ACC112 (cell line): ENCODE results near the gene CHI3L1.

Experiments used
- H2AFZ ChIP-seq: fragments of 200-600 bp; sonication (generic); one replicate; pipeline ENCODE4 v1.6.0; 2017; ENCODE audit warnings: antibody characterized with exemption, low read length; ENCODE audit not compliant: unreplicated experiment
- H3K27ac ChIP-seq: fragments of 200-600 bp; sonication (generic); 2 replicates; pipeline ENCODE4 v1.5.1; 2014; ENCODE audit warnings: low read depth, mild to moderate bottlenecking, antibody characterized with exemption, low read length, moderate library complexity
- H3K27me3 ChIP-seq: fragments of 200-600 bp; sonication (generic); 2 replicates; pipeline ENCODE4 v1.6.1; 2014; ENCODE audit warnings: mild to moderate bottlenecking, antibody characterized with exemption, low read length, moderate library complexity, mixed read lengths; ENCODE audit not compliant: insufficient read depth
- H3K36me3 ChIP-seq: fragments of 200-600 bp; sonication (generic); 2 replicates; pipeline ENCODE4 v1.6.1; 2016; ENCODE audit warnings: mild to moderate bottlenecking, antibody characterized with exemption, low read length, moderate library complexity, mixed read lengths; ENCODE audit not compliant: insufficient read depth
- H3K4me1 ChIP-seq: fragments of 200-600 bp; sonication (generic); one replicate; pipeline ENCODE4 v1.6.1; 2016; ENCODE audit warnings: low read length, mixed read lengths; ENCODE audit not compliant: insufficient read depth, unreplicated experiment, control insufficient read depth
- H3K4me3 ChIP-seq: fragments of 200-600 bp; sonication (generic); 2 replicates; pipeline ENCODE4 v1.5.1; 2014; ENCODE audit warnings: mild to moderate bottlenecking, low read depth, low read length
- H3K79me2 ChIP-seq: fragments of 200-600 bp; sonication (generic); one replicate; pipeline ENCODE4 v1.6.0; 2016; ENCODE audit warnings: low read length; ENCODE audit not compliant: control insufficient read depth, unreplicated experiment, insufficient read depth

The CHI3L1 gene

DNA sequence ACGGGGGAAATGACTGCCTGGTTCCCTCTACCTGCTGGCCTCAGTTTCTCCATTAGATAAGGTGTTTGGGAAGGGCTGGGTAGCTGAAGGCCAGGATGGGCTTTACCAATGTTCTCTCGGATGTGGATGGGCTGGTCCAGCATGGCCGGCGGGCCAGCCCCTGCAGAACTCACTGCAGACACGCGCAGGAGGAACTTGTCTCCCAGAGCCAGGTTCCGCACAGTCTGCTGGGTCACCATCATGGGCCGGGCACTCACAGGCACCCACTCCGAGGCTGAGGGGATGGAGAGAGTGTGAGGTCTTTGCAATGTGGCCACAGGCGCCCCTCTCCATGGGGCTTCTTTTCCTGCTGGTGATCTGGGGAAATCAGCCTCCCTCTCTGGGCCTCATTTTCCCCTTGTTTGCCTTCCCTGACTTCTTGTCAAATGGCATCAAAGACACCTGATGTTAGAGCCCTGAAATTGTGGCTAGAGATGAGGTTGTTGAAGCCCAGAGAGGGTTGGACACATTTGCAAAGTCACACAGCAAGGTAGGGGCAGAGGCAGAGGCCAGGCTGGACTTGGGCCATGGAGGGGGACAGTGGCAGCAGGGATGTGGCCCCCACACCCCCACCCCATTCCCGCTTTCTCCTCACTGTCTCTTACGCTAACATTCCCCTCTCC is 12.0 kb downstream of the CHI3L1 start:
- Histone ChIP-seq H3K4me1 (peaks cover 36% of the 10 kb centered on the region), H3K79me2 (no peaks in the 10 kb centered on the region), H3K27me3 (no peaks in the 10 kb centered on the region), H2AFZ (no peak overlapping the region), H3K27ac (no peak overlapping the region), H3K4me3 (no peak overlapping the region), H3K36me3 (no peaks in the 10 kb centered on the region)

DNA sequence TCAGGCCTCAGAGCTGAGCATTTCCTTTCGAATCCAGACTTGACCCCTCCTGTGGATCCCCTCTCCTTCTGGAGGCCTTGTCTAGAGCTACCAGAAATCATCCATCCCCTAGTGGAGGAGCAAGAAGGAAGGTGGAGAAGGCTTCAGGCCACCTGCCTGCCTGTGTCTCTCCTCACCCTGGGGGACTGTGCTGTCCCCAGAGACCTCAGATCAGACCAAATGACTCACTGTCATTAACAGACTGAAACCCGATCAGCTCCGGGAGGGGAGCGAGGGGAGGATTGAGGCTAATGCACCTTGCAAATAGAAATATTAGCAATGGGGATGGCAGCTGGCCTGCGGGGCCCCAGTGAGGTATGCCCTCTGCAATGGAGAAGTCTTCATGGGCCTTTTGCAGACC is 12.9 kb downstream of the CHI3L1 start:
- peaks cover 32% of the 10 kb centered on the region for H3K4me1 ChIP-seq
- H3K79me2 ChIP-seq, result no peaks in the 10 kb centered on the region
- H3K27me3 ChIP-seq, result no peaks in the 10 kb centered on the region
- H3K27ac ChIP-seq, result no peak overlapping the region
- no peak overlapping the region for H2AFZ ChIP-seq
- H3K4me3 ChIP-seq, result no peak overlapping the region
- H3K36me3 ChIP-seq, result no peaks in the 10 kb centered on the region

DNA sequence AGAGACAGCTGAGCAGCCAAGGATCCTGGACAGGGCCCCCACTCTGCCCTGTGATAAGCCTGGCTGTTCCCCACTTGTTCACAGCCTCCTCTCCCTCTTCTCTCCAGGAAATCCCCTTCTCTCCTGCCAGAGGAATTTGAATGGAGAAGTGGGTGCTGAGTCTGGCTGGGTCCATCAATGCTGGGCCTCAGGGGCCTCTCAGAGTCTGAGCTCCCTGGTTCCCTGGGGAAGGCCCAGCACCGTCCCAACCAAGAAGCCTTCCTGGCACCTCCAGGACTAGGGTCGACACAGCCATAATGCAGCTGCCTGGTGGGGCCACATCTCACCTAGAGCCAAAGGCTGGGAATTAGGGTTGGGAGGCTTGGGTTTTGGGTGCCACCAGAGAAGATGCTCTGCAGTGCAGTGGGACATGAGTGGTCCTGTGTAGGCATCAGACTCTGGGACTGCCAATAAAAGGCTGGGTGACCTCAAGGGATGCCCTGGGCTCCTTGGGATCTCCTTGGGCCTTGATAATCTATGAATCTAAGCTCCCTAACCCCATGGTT is 13.4 kb downstream of the CHI3L1 start:
- Histone ChIP-seq H3K36me3 (no peaks in the 10 kb centered on the region), H3K27me3 (no peaks in the 10 kb centered on the region), H3K79me2 (no peaks in the 10 kb centered on the region), H3K4me3 (no peak overlapping the region), H3K27ac (no peak overlapping the region), H2AFZ (no peak overlapping the region), H3K4me1 (peaks cover 28% of the 10 kb centered on the region)

DNA sequence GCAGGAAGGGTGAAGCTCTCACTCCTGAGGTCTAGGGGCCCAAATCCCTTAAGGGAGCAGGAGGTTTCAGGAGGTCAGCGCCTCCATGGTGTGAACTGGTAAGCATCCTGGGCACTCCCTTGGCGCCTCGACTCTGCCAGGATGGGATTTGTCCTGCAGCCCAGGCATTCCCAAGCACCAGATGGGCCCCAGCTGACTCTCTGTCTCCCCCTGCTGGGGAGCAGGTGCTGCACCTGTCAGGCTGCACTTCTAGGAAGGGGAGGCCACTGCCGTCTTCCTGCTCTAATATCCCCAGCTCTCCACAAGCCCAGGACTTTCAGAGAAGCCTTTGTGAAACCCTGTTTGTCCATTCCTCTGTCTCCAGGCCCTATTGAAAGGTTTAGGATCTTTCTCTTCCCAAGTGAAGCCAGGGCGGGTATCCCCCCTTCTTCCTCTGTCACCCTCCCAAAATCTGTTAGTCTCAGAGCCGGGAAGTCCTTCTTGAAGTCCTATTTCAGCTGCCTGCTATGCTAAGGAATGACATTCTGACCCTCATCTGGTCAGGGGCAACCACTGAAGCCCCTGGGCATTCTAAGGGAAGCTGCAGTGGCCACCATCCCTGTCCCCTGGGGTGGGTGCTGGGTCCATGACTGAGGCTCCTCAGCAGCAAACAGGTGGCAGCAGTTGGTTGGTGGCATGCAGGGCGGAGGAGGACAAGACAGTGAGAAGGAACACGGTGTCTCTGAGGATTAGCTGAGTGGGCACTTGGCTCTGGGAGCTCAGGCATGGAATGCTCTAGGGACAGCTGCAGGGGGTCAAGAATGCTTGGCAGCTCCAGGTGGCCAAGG is 14.1 kb downstream of the CHI3L1 start:
- no peak overlapping the region for H3K27ac ChIP-seq
- no peak overlapping the region for H3K4me3 ChIP-seq
- H2AFZ ChIP-seq, result no peak overlapping the region
- H3K27me3 ChIP-seq, result no peaks in the 10 kb centered on the region
- H3K36me3 ChIP-seq, result no peaks in the 10 kb centered on the region
- H3K79me2 ChIP-seq, result no peaks in the 10 kb centered on the region
- peaks cover 21% of the 10 kb centered on the region for H3K4me1 ChIP-seq

DNA sequence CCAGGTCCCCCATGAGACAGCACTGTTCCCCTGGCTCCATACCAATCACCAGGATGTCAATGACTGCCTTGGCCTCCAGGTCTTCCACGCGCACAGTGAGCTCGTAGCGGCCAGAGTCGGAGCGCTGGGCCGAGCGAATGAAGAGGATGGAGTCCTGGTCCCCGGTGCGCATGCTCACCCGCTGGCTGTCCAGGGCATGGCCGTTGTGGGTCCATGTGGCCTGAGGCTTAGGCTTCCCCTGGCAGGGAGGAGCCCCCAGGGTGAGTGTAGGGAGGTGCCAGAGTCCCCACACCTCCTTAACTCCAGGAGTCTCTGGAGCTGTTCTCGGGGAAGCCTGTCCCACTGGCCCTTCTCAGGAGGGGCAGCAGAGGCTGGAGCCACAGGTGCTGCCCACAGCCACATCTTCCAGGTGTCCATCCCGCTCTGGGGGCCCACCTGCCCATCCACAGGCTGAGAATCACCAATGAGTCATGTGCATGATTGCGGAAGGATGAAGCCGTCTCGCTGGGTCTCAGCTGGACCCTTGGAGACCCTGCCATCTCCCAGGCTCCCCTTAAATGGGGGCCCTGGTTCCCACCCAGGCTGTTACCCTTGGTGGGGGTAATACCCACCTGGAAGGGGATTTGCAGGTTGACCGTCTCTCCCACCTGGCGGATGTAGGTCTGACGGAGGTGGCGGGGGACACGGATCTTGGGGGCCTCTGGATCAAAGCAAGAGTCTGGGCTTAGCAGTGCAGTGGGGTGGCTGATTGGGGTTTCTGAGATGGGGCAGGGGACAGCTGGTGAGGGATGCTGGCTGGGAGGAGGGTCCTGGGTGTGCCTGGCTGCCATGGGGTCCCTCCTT is 14.9 kb downstream of the CHI3L1 start:
- Histone ChIP-seq H3K27ac (no peak overlapping the region), H2AFZ (no peak overlapping the region), H3K36me3 (no peaks in the 10 kb centered on the region), H3K4me1 (peaks cover 17% of the 10 kb centered on the region), H3K4me3 (no peak overlapping the region), H3K79me2 (no peaks in the 10 kb centered on the region), H3K27me3 (no peaks in the 10 kb centered on the region)

DNA sequence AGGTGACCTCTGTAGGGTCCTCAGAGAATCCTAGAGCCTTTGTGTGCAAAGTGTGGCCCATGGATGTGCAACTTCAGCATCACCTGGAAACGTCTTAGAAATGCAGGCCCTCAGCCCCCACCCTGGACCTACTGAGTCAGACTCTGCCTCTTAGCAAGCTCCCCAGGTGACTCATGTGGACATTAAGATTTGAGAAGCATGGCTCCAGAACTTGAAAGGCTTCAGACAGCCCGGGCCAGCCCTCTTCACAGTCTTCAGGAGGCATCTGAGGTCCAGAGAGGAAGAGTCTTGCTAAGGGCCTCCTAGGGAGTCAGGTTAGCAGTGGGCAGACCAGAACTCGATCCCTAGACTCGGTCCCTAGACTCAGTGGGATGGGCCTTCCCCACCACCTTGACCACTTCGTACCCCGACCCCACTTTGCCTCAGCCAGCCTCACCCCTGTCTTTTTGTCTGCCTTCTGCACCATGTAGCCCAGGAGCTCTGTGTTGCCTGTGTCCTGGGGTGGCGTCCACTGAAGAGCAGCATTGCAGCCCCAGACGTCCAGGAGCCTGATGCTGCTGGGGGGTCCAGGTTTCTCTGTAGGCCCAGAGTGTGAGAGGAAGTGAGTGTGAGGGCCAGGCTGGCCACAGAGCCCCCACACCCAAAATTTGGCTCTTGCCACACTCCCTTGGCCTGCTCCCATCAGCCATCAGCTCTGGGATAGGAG is 15.7 kb downstream of the CHI3L1 start:
- Histone ChIP-seq H3K4me3 (no peak overlapping the region), H3K36me3 (no peaks in the 10 kb centered on the region), H3K27ac (no peak overlapping the region), H2AFZ (no peak overlapping the region), H3K27me3 (no peaks in the 10 kb centered on the region), H3K79me2 (no peaks in the 10 kb centered on the region), H3K4me1 (peaks cover 9% of the 10 kb centered on the region)

DNA sequence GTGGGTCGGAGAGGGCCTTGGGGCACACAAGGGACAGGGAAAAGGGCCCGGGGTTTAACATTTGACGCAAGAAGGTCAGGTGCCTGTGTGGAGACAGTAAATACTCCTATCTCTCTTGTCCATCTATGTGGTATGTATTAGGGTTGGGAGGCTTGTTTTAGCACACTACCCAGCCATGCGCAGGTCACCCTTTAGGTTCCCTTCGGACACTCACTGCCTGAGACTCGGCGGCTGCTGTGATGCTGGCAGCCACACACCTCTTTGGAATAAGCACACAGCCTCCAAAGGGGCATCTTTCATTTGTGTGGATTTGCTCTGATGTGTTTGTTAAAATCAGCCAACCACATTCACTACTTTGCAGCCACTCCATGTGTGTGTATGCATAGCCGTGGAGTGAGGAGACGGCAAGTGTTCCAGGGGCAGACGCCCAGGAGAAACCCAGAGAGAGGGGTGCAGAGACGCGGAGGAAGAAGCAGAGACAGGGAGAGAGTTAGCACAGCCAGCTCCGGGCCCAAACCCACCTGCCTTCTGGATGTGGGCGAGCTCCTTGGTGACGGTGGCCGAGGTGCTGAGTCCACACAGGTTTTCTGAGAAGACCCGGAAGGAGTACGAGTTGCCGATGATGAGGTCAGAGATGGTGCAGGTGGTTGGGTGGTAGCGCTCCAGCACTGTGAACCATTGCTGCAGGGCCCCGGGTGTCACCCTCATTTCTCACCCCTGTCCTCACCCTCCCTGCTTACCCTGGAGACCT is 16.6 kb downstream of the CHI3L1 start:
- H3K27me3 ChIP-seq, result no peaks in the 10 kb centered on the region
- no peak overlapping the region for H3K27ac ChIP-seq
- H3K4me3 ChIP-seq, result no peak overlapping the region
- H3K4me1 ChIP-seq, result peaks cover 5% of the 10 kb centered on the region
- no peaks in the 10 kb centered on the region for H3K36me3 ChIP-seq
- no peak overlapping the region for H2AFZ ChIP-seq
- H3K79me2 ChIP-seq, result no peaks in the 10 kb centered on the region

DNA sequence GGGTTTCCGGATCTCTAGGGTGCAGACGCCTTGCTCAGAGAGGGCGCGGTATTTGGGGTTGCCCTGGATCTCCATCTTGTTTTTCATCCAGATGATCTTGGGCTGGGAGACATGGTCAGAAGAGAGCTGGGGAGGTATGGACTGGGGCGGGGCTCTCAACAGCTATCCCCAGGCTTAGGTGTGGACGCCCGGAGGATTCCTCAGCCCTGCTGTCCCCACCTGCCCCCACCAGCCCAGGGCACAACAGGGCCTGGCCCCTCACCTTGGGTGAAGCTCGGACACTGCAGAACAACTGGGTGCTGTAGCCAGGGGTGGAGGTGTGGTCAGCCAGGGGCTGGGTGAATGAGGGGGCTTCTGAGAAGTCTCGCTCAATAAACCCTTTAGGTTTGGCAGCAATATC is 17.5 kb downstream of the CHI3L1 start:
- no peaks in the 10 kb centered on the region for H3K36me3 ChIP-seq
- H2AFZ ChIP-seq, result no peak overlapping the region
- H3K4me1 ChIP-seq, result peaks cover 5% of the 10 kb centered on the region
- H3K27me3 ChIP-seq, result no peaks in the 10 kb centered on the region
- no peaks in the 10 kb centered on the region for H3K79me2 ChIP-seq
- H3K4me3 ChIP-seq, result no peak overlapping the region
- H3K27ac ChIP-seq, result no peak overlapping the region

DNA sequence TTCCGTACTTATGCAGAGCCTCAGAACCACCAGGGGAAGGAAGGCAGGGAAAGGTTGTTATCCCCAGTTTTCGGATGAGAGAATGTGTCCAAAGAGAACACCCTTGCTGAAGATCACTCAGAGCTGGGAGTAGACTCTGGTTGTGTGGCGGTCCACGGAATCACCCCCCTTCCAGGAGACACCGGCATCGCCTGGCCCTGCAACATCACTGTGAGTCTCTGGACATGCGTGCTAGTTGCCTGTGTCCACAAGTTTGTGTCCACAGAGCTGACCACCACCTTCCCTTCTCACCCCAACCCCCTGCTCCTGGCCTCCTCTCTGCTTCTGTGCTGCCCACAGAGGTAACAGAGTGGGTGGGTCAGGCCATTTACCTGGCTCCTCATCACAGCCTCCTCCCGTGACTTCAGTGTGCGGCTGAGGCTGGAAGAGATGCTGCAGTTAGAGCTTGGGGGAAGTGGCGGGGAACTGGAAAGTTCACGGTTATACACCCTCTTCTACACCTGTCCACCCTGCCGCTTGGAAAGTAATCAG is 18.2 kb downstream of the CHI3L1 start:
- Histone ChIP-seq H3K79me2 (no peaks in the 10 kb centered on the region), H3K4me1 (peaks cover 5% of the 10 kb centered on the region), H2AFZ (no peak overlapping the region), H3K4me3 (no peak overlapping the region), H3K36me3 (no peaks in the 10 kb centered on the region), H3K27me3 (no peaks in the 10 kb centered on the region), H3K27ac (no peak overlapping the region)
